Measurements from ENCODE around the gene GET3.

GRCh38 chr19:12727745-12728433 is 9.4 kb upstream of the GET3 start:
- TF ChIP-seq CTCF (conservative IDR thresholded peaks at IDR 0.05) (no peak), ZFX (IDR thresholded peaks at IDR 0.05) (no peak)

All from C4-2B (cell line).